Measurements from ENCODE around the gene YIF1B. TPM values are rescaled to one million over a fixed set of nuclear protein-coding genes. Genes with fewer than 3 reads are reported as not detected.
A peak's percentile ranks its signal among the peaks of the same experiment; 100 is the strongest.
"Not testable (repeated sequence)": the region's sequence is repeated elsewhere in the genome, so short reads cannot be mapped to it uniquely, and the experiment has no call there.

YIF1B gene
- total RNA-seq, 1 experiment from 2014 or later, result 143 TPM

GRCh38 chr19:38340927-38341326 lies 25.2 kb upstream of the YIF1B start:
- POLR2A ChIA-PET, result no interaction called here
- in situ Hi-C loops (cut with HindIII; ENCODE audit: low pct_unique_long_range_greater_than_20kb, low sequenced_read_pairs) (no loop called here), intact Hi-C loops (cut with micrococcal nuclease; ENCODE audit: unreplicated experiment) (no loop called here)
- Histone ChIP-seq H3K27ac (ENCODE audit: low read length) (no peak overlapping the region), H3K9me3 (ENCODE audit: control insufficient read depth, insufficient read depth, low read depth, low read length) (no peaks in the 10 kb centered on the region), H3K27me3 (ENCODE audit: control insufficient read depth, insufficient read depth, low read length) (no peaks in the 10 kb centered on the region), H3K4me3 (ENCODE audit: low read depth in 2 of 2, low read length in 2 of 2) (no peak overlapping the region), H3K4me1 (ENCODE audit: control insufficient read depth, insufficient read depth, low read length) (no peaks in the 10 kb centered on the region), H3K36me3 (ENCODE audit: control insufficient read depth, insufficient read depth, low read length) (no peaks in the 10 kb centered on the region)
- DNase-seq (ENCODE audit: low read depth, low spot score) (no peak), ATAC-seq (no peak)
- BruUV-seq (replicated peaks), result no TSS peak
- TF ChIP-seq POLR2AphosphoS5 (IDR thresholded peaks at IDR 0.05; ENCODE audit: low read depth, low read length) (no peak), REST (IDR thresholded peaks at IDR 0.05; ENCODE audit: insufficient read depth in 1 of 2, low read depth in 2 of 2, low read length in 1 of 2) (no peak), CTCF (IDR thresholded peaks at IDR 0.05) (no peak), SIN3A (IDR thresholded peaks at IDR 0.05; ENCODE audit: borderline replicate concordance, insufficient read depth, low read depth, low read length) (no peak), TCF7L2 (IDR thresholded peaks at IDR 0.05; ENCODE audit: low read depth, low read length) (no peak)
- CTCF ChIA-PET, result interaction anchor here (0.7 kb wide), 1 partner anchor 23 kb away, joined by 4 read pairs; no protein-coding TSS in a partner anchor

- POLR2A ChIA-PET; H3K27ac ChIP-seq (ENCODE audit: low read length); DNase-seq (ENCODE audit: low read depth, low spot score); in situ Hi-C loops (cut with HindIII; ENCODE audit: low pct_unique_long_range_greater_than_20kb, low sequenced_read_pairs); intact Hi-C loops (cut with micrococcal nuclease; ENCODE audit: unreplicated experiment); H3K9me3 ChIP-seq (ENCODE audit: control insufficient read depth, insufficient read depth, low read depth, low read length); H3K4me1 ChIP-seq (ENCODE audit: control insufficient read depth, insufficient read depth, low read length); ATAC-seq; H3K4me3 ChIP-seq (ENCODE audit: low read depth in 2 of 2, low read length in 2 of 2); CTCF ChIA-PET; H3K27me3 ChIP-seq (ENCODE audit: control insufficient read depth, insufficient read depth, low read length); H3K36me3 ChIP-seq (ENCODE audit: control insufficient read depth, insufficient read depth, low read length): not testable (repeated sequence)
- BruUV-seq (replicated peaks), result TSS peak; percentile 54
Observed at GRCh38 chr19:38339011-38339410, 23.3 kb upstream of the YIF1B start.

- H3K27me3 ChIP-seq (ENCODE audit: control insufficient read depth, insufficient read depth, low read length), result no peaks in the 10 kb centered on the region
- TF ChIP-seq TCF7L2 (IDR thresholded peaks at IDR 0.05; ENCODE audit: low read depth, low read length) (no peak), CTCF (IDR thresholded peaks at IDR 0.05) (no peak), REST (IDR thresholded peaks at IDR 0.05; ENCODE audit: insufficient read depth in 1 of 2, low read depth in 2 of 2, low read length in 1 of 2) (no peak), POLR2AphosphoS5 (IDR thresholded peaks at IDR 0.05; ENCODE audit: low read depth, low read length) (no peak), SIN3A (IDR thresholded peaks at IDR 0.05; ENCODE audit: borderline replicate concordance, insufficient read depth, low read depth, low read length) (no peak)
- intact Hi-C loops (cut with micrococcal nuclease; ENCODE audit: unreplicated experiment) (no loop called here), in situ Hi-C loops (cut with HindIII; ENCODE audit: low pct_unique_long_range_greater_than_20kb, low sequenced_read_pairs) (no loop called here)
- H3K4me3 ChIP-seq (ENCODE audit: low read depth in 2 of 2, low read length in 2 of 2), result peak overlapping the region; percentile 72 to 96
- ChIA-PET CTCF (interaction anchor here (0.8 kb wide), 1 partner anchor 29 kb away, joined by 5 read pairs; no protein-coding TSS in a partner anchor), POLR2A (no interaction called here)
- H3K36me3 ChIP-seq (ENCODE audit: control insufficient read depth, insufficient read depth, low read length), result no peaks in the 10 kb centered on the region
- DNase-seq (ENCODE audit: low read depth, low spot score) (no peak), ATAC-seq (no peak)
- H3K9me3 ChIP-seq (ENCODE audit: control insufficient read depth, insufficient read depth, low read depth, low read length), result no peaks in the 10 kb centered on the region
- peak overlapping the region; percentile 31 for H3K27ac ChIP-seq (ENCODE audit: low read length)
- BruUV-seq (replicated peaks), result no TSS peak
- H3K4me1 ChIP-seq (ENCODE audit: control insufficient read depth, insufficient read depth, low read length), result peaks cover 4% of the 10 kb centered on the region; the same call in 1 of the 2 replicates
Observed at GRCh38 chr19:38337360-38337653, 21.6 kb upstream of the YIF1B start.

All from Panc1 (cell line).